HAP-1 (cell line): ENCODE data around the gene MYO1B.
A peak's percentile ranks its signal among the peaks of the same experiment; 100 is the strongest.

Experiments used
- DNase-seq, 2 experiments: peaks; one replicate each; pipeline ENCODE4 v3.0.0-alpha.2; 2016 to 2020; ENCODE audit warnings: low spot score in 2 of 2
- H3K27me3 ChIP-seq: fragments of 250-450 bp; sonication (Bioruptor Pico); 2 replicates; pipeline ENCODE4 v1.5.1; 2020; ENCODE audit warnings: low read depth, mild to moderate bottlenecking, moderate library complexity
- H3K36me3 ChIP-seq: fragments of 250-450 bp; sonication (Bioruptor Pico); replicated peaks from 2 replicates; pipeline ENCODE4 v1.5.1; 2020; ENCODE audit warnings: mild to moderate bottlenecking
- H3K4me1 ChIP-seq: fragments of 250-450 bp; sonication (Bioruptor Pico); 2 replicates; pipeline ENCODE4 v1.5.1; 2020; ENCODE audit warnings: mild to moderate bottlenecking
- H3K4me3 ChIP-seq: fragments of 250-450 bp; sonication (Bioruptor Pico); 2 replicates; pipeline ENCODE4 v1.5.1; 2020; ENCODE audit warnings: mild to moderate bottlenecking, moderate library complexity
- H3K9me3 ChIP-seq: fragments of 250-450 bp; sonication (Bioruptor Pico); 2 replicates; pipeline ENCODE4 v1.5.1; 2020; ENCODE audit warnings: mild to moderate bottlenecking, moderate library complexity
- in situ Hi-C: fragments of 300-500 bp; cut with MboI; formaldehyde crosslinking; loops from 3 replicates; pipeline ENCODE4 v1.14.3; 2020; ENCODE audit warnings: low sequenced_read_pairs, inconsistent platforms, mixed read lengths

The MYO1B gene

GRCh38 chr2:191245046-191245868 lies at the start of gene MYO1B:
TSS of gene MYO1B (plus strand) at chr2:191245404. CDS start at chr2:191276896, 31,492 bp downstream.
- Histone ChIP-seq H3K4me1 (0 out of 2 replicates have a peak, but pooled peaks cover 7% of the 10 kb centered on the region), H3K9me3 (no peaks in the 10 kb centered on the region), H3K4me3 (peak within 1 kb of the TSS; percentile 57), H3K36me3 (no peaks in the 10 kb centered on the region), H3K27me3 (no peaks in the 10 kb centered on the region)
- in situ Hi-C loops, result loop anchor here (25.0 kb wide), 1 partner anchor 267 kb away; no protein-coding TSS in a partner anchor
- peak; percentile 74 to 89 for DNase-seq

DNA sequence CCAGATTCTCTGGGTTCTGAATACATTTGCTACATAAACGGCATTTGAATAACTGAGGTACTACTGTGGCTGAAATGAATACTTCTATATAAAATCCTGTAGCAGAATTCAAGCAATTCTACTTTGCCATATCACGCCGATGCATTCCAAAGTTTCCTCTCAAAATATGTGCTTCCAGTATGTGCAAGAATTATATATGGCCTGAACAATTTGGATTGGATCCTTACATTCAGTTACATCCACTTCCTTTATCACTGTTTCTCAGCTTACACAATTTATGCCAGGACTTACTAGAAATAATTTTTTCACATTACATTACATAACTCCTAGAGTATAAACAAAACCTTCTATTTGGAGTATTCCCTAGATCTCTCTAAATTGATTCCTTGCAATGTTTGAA lies 48.1 kb upstream of the MYO1B start:
- Histone ChIP-seq H3K9me3 (no peaks in the 10 kb centered on the region), H3K4me1 (no peaks in the 10 kb centered on the region), H3K36me3 (no peaks in the 10 kb centered on the region), H3K4me3 (no peak overlapping the region), H3K27me3 (no peaks in the 10 kb centered on the region)
- in situ Hi-C loops, result no loop called here
- DNase-seq, result no peak

- Histone ChIP-seq H3K36me3 (no peaks in the 10 kb centered on the region), H3K4me3 (no peak overlapping the region), H3K4me1 (no peaks in the 10 kb centered on the region), H3K9me3 (no peaks in the 10 kb centered on the region), H3K27me3 (no peaks in the 10 kb centered on the region)
- in situ Hi-C loops, result no loop called here
- no peak for DNase-seq
Measured at GRCh38 chr2:191198271-191198670, 46.9 kb upstream of the MYO1B start.

GRCh38 chr2:191199929-191200512 lies 45.2 kb upstream of the MYO1B start:
- Histone ChIP-seq H3K36me3 (no peaks in the 10 kb centered on the region), H3K27me3 (no peaks in the 10 kb centered on the region), H3K4me1 (no peaks in the 10 kb centered on the region), H3K4me3 (no peak overlapping the region), H3K9me3 (no peaks in the 10 kb centered on the region)
- in situ Hi-C loops, result no loop called here
- no peak for DNase-seq

- no peaks in the 10 kb centered on the region for H3K27me3 ChIP-seq
- no peaks in the 10 kb centered on the region for H3K9me3 ChIP-seq
- in situ Hi-C loops, result no loop called here
- H3K4me3 ChIP-seq, result no peak overlapping the region
- DNase-seq, result no peak
- no peaks in the 10 kb centered on the region for H3K4me1 ChIP-seq
- H3K36me3 ChIP-seq, result no peaks in the 10 kb centered on the region
Measured at GRCh38 chr2:191200910-191201309, 44.3 kb upstream of the MYO1B start.

- no peak for DNase-seq
- in situ Hi-C loops, result no loop called here
Measured at GRCh38 chr2:191202209-191202721, 42.9 kb upstream of the MYO1B start.

GRCh38 chr2:191202881-191203397 lies 42.3 kb upstream of the MYO1B start:
- in situ Hi-C loops, result no loop called here
- DNase-seq, result no peak
- Histone ChIP-seq H3K27me3 (no peaks in the 10 kb centered on the region), H3K4me1 (no peaks in the 10 kb centered on the region), H3K36me3 (no peaks in the 10 kb centered on the region), H3K4me3 (no peak overlapping the region), H3K9me3 (no peaks in the 10 kb centered on the region)

More at GRCh38 chr2:191202209-191202721, 42.9 kb upstream of the MYO1B start:
- no peaks in the 10 kb centered on the region for H3K36me3 ChIP-seq
- H3K9me3 ChIP-seq, result no peaks in the 10 kb centered on the region
- H3K4me1 ChIP-seq, result no peaks in the 10 kb centered on the region
- H3K27me3 ChIP-seq, result no peaks in the 10 kb centered on the region
- H3K4me3 ChIP-seq, result no peak overlapping the region

GRCh38 chr2:191204433-191204832 lies 40.8 kb upstream of the MYO1B start:
- Histone ChIP-seq H3K4me3 (no peak overlapping the region), H3K27me3 (no peaks in the 10 kb centered on the region), H3K36me3 (no peaks in the 10 kb centered on the region), H3K4me1 (no peaks in the 10 kb centered on the region), H3K9me3 (no peaks in the 10 kb centered on the region)
- in situ Hi-C loops, result no loop called here
- no peak for DNase-seq

- in situ Hi-C loops, result no loop called here
- no peaks in the 10 kb centered on the region for H3K4me1 ChIP-seq
Measured at GRCh38 chr2:191206613-191207471, 38.4 kb upstream of the MYO1B start.

GRCh38 chr2:191209340-191209739 lies 35.9 kb upstream of the MYO1B start:
- no peak for DNase-seq
- in situ Hi-C loops, result no loop called here
- no peaks in the 10 kb centered on the region for H3K27me3 ChIP-seq
- H3K4me3 ChIP-seq, result no peak overlapping the region
- no peaks in the 10 kb centered on the region for H3K36me3 ChIP-seq
- H3K4me1 ChIP-seq, result no peaks in the 10 kb centered on the region
- no peaks in the 10 kb centered on the region for H3K9me3 ChIP-seq

More at GRCh38 chr2:191206613-191207471, 38.4 kb upstream of the MYO1B start:
- Histone ChIP-seq H3K27me3 (no peaks in the 10 kb centered on the region), H3K9me3 (no peaks in the 10 kb centered on the region), H3K36me3 (no peaks in the 10 kb centered on the region), H3K4me3 (no peak overlapping the region)
- DNase-seq, result no peak

DNA sequence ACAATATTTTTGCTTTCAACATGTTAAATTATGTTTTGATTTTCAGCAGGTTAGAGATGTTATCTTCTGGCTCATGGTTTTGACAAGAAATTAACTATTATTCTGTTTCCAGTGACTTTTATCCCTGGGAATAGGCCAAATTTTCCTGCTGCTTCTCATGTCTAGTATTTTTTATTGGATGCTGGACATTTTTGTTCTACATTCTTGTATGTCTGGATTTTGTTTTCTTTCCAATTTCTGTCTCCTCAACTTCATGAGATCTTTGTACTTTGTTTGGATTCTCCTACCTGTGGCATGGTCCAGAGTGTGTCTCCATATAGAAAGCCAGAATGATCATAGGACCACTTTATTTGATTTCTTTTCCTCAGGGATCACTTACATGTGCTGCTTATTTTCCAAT lies 33.1 kb upstream of the MYO1B start:
- Histone ChIP-seq H3K36me3 (no peaks in the 10 kb centered on the region), H3K9me3 (no peaks in the 10 kb centered on the region), H3K4me1 (no peaks in the 10 kb centered on the region), H3K4me3 (no peak overlapping the region), H3K27me3 (no peaks in the 10 kb centered on the region)
- no peak for DNase-seq
- in situ Hi-C loops, result no loop called here

- in situ Hi-C loops, result no loop called here
- no peaks in the 10 kb centered on the region for H3K36me3 ChIP-seq
- no peaks in the 10 kb centered on the region for H3K27me3 ChIP-seq
- no peaks in the 10 kb centered on the region for H3K9me3 ChIP-seq
- no peak overlapping the region for H3K4me3 ChIP-seq
- no peaks in the 10 kb centered on the region for H3K4me1 ChIP-seq
- no peak for DNase-seq
Measured at GRCh38 chr2:191213333-191213732, 31.9 kb upstream of the MYO1B start.

GRCh38 chr2:191215230-191215629 lies 30.0 kb upstream of the MYO1B start:
- Histone ChIP-seq H3K4me1 (no peaks in the 10 kb centered on the region), H3K36me3 (no peaks in the 10 kb centered on the region), H3K4me3 (no peak overlapping the region), H3K9me3 (no peaks in the 10 kb centered on the region), H3K27me3 (no peaks in the 10 kb centered on the region)
- in situ Hi-C loops, result no loop called here
- DNase-seq, result no peak
